ENCODE data around the gene RAPGEF2.

Gene RAPGEF2

GRCh38 chr4:159229164-159229563 is 126.3 kb downstream of the RAPGEF2 start:
- TF ChIP-seq CTCF (conservative IDR thresholded peaks at IDR 0.05) = no peak
- TF ChIP-seq ZFX (IDR thresholded peaks at IDR 0.05) = no peak
- H3K27ac ChIP-seq = no peak overlapping the region

- H3K27ac ChIP-seq = no peak overlapping the region
- TF ChIP-seq CTCF (conservative IDR thresholded peaks at IDR 0.05) (no peak), ZFX (IDR thresholded peaks at IDR 0.05) (no peak)
These were observed 129.7 kb downstream of the RAPGEF2 start for GRCh38 chr4:159232465-159233106.

DNA sequence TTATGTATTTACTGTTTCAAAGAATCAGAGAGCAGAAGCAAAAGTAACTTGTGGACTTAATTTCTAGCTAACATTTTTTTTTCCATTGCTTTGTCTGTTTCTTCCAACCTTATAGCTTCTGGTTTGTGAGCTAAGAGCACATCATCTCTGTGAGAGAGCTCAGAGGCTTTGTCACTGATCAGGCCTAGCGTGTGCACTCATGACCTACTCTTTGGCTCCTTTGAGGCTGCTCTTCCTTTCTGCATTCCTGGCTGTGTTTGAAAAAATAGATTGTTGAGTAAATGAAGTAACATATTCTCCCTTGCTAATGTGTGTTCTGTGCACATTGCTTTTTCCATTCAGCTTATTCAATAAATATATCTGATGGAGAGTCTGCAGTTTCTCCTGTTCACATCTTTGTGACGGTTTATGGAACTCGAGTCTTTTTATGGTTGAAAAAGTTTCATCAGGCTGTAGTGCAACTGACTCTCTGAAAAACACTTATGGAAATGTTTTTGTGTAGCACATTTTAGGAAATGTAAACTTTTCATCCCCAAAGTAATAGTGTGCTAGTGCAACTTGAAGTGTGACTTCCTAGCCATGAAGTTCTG is 133.0 kb downstream of the RAPGEF2 start:
- no peak overlapping the region for H3K27ac ChIP-seq
- no peak for TF ChIP-seq ZFX (IDR thresholded peaks at IDR 0.05)
- no peak for TF ChIP-seq CTCF (conservative IDR thresholded peaks at IDR 0.05)

DNA sequence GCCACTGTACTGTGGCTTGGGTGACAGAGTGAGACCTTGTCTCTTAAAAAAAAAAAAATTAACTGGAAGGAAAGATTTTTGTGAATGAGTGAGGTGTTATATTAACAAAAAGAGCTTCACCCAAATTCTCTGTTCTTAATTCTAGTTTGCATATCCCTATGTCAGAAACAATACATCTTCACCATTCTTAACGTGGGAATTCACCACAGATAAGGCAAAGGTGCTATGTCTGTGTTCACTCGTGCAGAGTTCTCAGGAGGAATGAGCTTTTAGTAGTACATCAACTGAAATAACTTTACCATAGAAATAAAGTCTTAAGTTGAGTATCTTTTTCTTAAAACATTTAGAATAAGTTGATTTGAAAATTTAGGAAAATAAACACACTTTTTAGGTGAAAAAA is 135.1 kb downstream of the RAPGEF2 start:
- no peak for TF ChIP-seq CTCF (conservative IDR thresholded peaks at IDR 0.05)
- no peak for TF ChIP-seq ZFX (IDR thresholded peaks at IDR 0.05)
- no peak overlapping the region for H3K27ac ChIP-seq

- H3K27ac ChIP-seq = no peak overlapping the region
- TF ChIP-seq ZFX (IDR thresholded peaks at IDR 0.05) (no peak), CTCF (conservative IDR thresholded peaks at IDR 0.05) (no peak)
These were observed 135.8 kb downstream of the RAPGEF2 start for GRCh38 chr4:159238631-159239030.

DNA sequence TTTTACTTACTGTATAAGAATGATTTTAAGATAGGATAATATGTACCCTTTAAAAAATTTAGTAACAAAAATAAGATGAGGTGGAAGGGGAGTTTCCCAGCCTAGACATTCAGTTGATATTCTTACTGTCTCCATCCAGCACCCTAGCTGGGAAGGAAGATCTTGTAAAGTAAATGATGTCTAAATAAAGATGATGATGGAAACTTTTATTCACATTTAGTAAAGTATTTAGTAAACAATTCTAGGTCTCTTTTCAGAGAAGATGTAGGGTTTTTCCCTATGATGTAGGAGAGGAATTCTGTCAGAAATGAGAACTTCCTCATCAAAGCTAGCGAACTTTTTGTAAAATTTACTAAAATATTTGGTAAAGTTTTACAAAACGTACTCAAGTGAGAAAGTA is 136.8 kb downstream of the RAPGEF2 start:
- TF ChIP-seq ZFX (IDR thresholded peaks at IDR 0.05) (no peak), CTCF (conservative IDR thresholded peaks at IDR 0.05) (no peak)
- H3K27ac ChIP-seq = no peak overlapping the region

- no peak for TF ChIP-seq CTCF (conservative IDR thresholded peaks at IDR 0.05)
- no peak for TF ChIP-seq ZFX (IDR thresholded peaks at IDR 0.05)
- no peak overlapping the region for H3K27ac ChIP-seq
These were observed 137.2 kb downstream of the RAPGEF2 start for GRCh38 chr4:159240046-159240445.
